Loucy (cell line): ENCODE measurements around the gene HOXA7.
A peak's percentile ranks its signal among the peaks of the same experiment; 100 is the strongest.

Source experiments
- H2AFZ ChIP-seq: fragments of 200-600 bp; sonication (generic); 2 replicates; pipeline ENCODE4 v1.6.0; 2016; ENCODE audit warnings: antibody characterized with exemption, mild to moderate bottlenecking, low read length, moderate library complexity
- H3F3A ChIP-seq: fragments of 200-600 bp; 2 replicates; pipeline ENCODE4 v1.6.0; 2016; ENCODE audit warnings: antibody characterized with exemption, low read depth, mild to moderate bottlenecking
- H3K27me3 ChIP-seq: fragments of 200-600 bp; sonication (generic); 2 replicates; pipeline ENCODE4 v1.6.1; 2014; ENCODE audit warnings: low read length, mild to moderate bottlenecking; ENCODE audit not compliant: insufficient read depth, poor library complexity, severe bottlenecking
- H3K36me3 ChIP-seq: fragments of 200-600 bp; sonication (generic); 2 replicates; pipeline ENCODE4 v1.6.1; 2016; ENCODE audit warnings: low read length; ENCODE audit not compliant: insufficient read depth
- H3K4me1 ChIP-seq: fragments of 200-600 bp; sonication (generic); 2 replicates; pipeline ENCODE4 v1.5.1; 2014; ENCODE audit warnings: low read length, mild to moderate bottlenecking; ENCODE audit not compliant: insufficient read depth, poor library complexity, severe bottlenecking
- H3K4me2 ChIP-seq: fragments of 200-600 bp; sonication (generic); 2 replicates; pipeline ENCODE4 v1.6.0; 2014; ENCODE audit warnings: antibody characterized with exemption, low read length, low read depth, mild to moderate bottlenecking; ENCODE audit not compliant: poor library complexity, severe bottlenecking
- H3K4me3 ChIP-seq: fragments of 200-600 bp; sonication (generic); 2 replicates; pipeline ENCODE4 v1.5.1; 2014; ENCODE audit warnings: low read length, mild to moderate bottlenecking, mixed read lengths; ENCODE audit not compliant: poor library complexity, severe bottlenecking
- H3K79me2 ChIP-seq: fragments of 200-600 bp; sonication (generic); 2 replicates; pipeline ENCODE4 v1.6.1; 2014; ENCODE audit warnings: low read length; ENCODE audit not compliant: insufficient read depth
- H3K9ac ChIP-seq: fragments of 200-600 bp; sonication (generic); 2 replicates; pipeline ENCODE4 v1.6.0; 2014; ENCODE audit warnings: mild to moderate bottlenecking, low read depth, low read length, moderate library complexity; ENCODE audit not compliant: poor library complexity, severe bottlenecking
- H3K9me2 ChIP-seq: fragments of 200-600 bp; sonication (generic); replicated peaks from 2 replicates; pipeline ENCODE4 v1.6.1; 2016; ENCODE audit warnings: low read depth, low read length, mixed read lengths
- H3K9me3 ChIP-seq: fragments of 200-600 bp; sonication (generic); 2 replicates; pipeline ENCODE4 v1.6.1; 2014; ENCODE audit warnings: mild to moderate bottlenecking, antibody characterized with exemption, low read length, low read depth; ENCODE audit not compliant: insufficient read depth
- H4K20me1 ChIP-seq: fragments of 200-600 bp; sonication (generic); 2 replicates; pipeline ENCODE4 v1.6.0; 2014; ENCODE audit warnings: antibody characterized with exemption, low read length, mild to moderate bottlenecking; ENCODE audit not compliant: insufficient read depth, poor library complexity, severe bottlenecking
- CTCF ChIP-seq: fragments of 200-600 bp; sonication (generic); conservative IDR thresholded peaks from 2 replicates; pipeline ENCODE4 v1.5.1; 2014; ENCODE audit warnings: mild to moderate bottlenecking, antibody characterized with exemption, low read length
- EZH2phosphoT487 ChIP-seq: fragments of 200-600 bp; IDR thresholded peaks from 2 replicates; pipeline ENCODE4 v1.6.1; 2018; ENCODE audit warnings: antibody characterized with exemption, mild to moderate bottlenecking, moderate library complexity, borderline replicate concordance

HOXA7 gene

GRCh38 chr7:27142580-27143022 lies 13.9 kb downstream of the HOXA7 start:
- peaks cover 4% of the 10 kb centered on the region for H3F3A ChIP-seq
- H3K4me2 ChIP-seq: peak overlapping the region; percentile 91
- H3K79me2 ChIP-seq: peaks cover 100% of the 10 kb centered on the region
- H3K9me3 ChIP-seq: no peaks in the 10 kb centered on the region
- H3K4me1 ChIP-seq: peaks cover 65% of the 10 kb centered on the region
- H3K36me3 ChIP-seq: peaks cover 88% of the 10 kb centered on the region
- peaks cover 96% of the 10 kb centered on the region for H4K20me1 ChIP-seq
- no peak overlapping the region for H2AFZ ChIP-seq
- H3K9me2 ChIP-seq: no peaks in the 10 kb centered on the region
- H3K27me3 ChIP-seq: no peaks in the 10 kb centered on the region
- H3K4me3 ChIP-seq: peak overlapping the region; percentile 94
- peak overlapping the region; percentile 86 for H3K9ac ChIP-seq
- TF ChIP-seq EZH2phosphoT487: no peak
- TF ChIP-seq CTCF: no peak

DNA sequence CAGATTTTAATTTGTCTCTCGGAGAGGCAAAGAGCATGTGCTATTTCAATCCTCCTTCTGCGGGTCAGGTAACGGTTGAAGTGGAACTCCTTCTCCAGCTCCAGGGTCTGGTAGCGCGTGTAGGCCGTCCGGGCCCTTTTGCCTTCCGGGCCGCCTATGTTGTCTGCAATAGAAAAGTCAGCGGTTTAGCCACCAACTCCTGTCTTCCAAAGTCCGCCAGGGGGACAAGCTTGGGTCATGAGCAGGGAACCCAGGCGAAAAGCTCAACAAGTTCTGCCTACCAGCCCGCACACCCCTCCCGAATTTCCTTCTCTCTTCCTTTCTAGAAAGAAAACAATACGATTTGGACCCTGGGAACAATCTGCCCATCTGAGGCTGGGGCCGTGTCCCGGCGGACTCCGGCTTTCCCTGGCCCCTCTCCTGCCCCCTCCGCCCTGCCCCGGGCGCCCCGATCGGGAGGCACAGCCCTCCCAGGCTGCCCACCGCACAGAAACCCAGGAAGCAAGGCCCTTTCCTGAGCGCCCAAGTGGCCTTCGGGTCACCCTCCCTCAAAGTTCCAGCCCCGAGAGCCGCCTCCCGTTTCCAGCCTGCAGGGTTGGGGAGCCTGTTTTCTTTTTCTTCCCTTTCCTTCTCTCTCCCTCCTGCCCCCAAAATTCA lies 14.4 kb downstream of the HOXA7 start:
- Histone ChIP-seq H4K20me1 (peaks cover 96% of the 10 kb centered on the region), H3K79me2 (peaks cover 100% of the 10 kb centered on the region), H3K4me3 (peak overlapping the region; percentile 94), H3K36me3 (peaks cover 84% of the 10 kb centered on the region), H3K9me3 (no peaks in the 10 kb centered on the region), H3K9me2 (no peaks in the 10 kb centered on the region), H3K27me3 (no peaks in the 10 kb centered on the region), H3K9ac (peak overlapping the region; percentile 86), H3K4me1 (peaks cover 65% of the 10 kb centered on the region), H3F3A (peaks cover 4% of the 10 kb centered on the region), H3K4me2 (peak overlapping the region; percentile 91), H2AFZ (no peak overlapping the region)
- TF ChIP-seq EZH2phosphoT487 (no peak), CTCF (no peak)

DNA sequence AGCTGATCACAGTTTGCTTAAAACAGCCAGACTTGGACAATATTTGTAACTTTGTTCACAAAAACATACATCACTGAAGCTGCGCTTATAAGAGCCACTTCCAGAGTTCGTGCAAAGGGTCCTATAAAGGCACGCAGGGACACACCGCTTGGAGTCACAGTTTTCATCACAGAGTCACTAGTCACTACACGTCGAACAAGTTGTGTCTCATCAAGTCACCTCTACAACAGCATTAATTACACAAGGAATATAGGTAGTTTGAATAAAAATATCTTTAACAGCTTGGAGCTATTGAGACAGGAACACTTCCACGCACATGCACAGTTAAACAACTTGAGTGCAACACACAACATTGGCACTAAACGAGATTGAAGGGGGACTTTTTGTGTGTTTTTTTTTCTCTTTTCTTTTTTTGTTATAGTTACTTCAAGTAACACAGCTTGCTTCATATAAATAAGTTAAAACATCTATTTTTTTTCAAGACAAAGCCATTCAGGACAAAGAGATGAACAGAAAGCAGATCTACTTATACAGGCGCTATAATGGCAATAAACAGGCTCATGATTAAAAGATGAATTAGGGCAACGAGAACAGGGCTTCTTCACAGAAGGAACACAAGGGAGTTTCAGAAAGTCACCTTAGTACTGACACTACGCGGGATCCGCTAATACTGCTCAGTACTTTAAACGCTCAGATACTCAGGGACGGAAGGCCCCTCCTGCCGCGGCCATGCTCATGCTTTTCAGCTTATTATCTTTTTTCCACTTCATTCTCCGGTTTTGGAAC lies 15.1 kb downstream of the HOXA7 start:
- TF ChIP-seq EZH2phosphoT487 (no peak), CTCF (no peak)
- Histone ChIP-seq H3F3A (peaks cover 4% of the 10 kb centered on the region), H3K9me3 (no peaks in the 10 kb centered on the region), H3K9me2 (no peaks in the 10 kb centered on the region), H3K4me3 (peak overlapping the region; percentile 94), H3K4me2 (peak overlapping the region; percentile 91), H3K9ac (peak overlapping the region; percentile 86), H3K79me2 (peaks cover 100% of the 10 kb centered on the region), H4K20me1 (peaks cover 96% of the 10 kb centered on the region), H2AFZ (no peak overlapping the region), H3K4me1 (peaks cover 65% of the 10 kb centered on the region), H3K27me3 (no peaks in the 10 kb centered on the region), H3K36me3 (peaks cover 79% of the 10 kb centered on the region)
